ENCODE data around the gene SYCE3.
A peak's percentile ranks its signal among the peaks of the same experiment; 100 is the strongest.

SYCE3 gene

GRCh38 chr22:50504369-50505211 lies 58.1 kb downstream of the SYCE3 start:
- no peak overlapping the region for H3K27ac Mint-ChIP-seq
- H3K27me3 Mint-ChIP-seq (ENCODE audit: low read depth, poor library complexity) = peaks cover 2% of the 10 kb centered on the region
- no peaks in the 10 kb centered on the region for H3K36me3 Mint-ChIP-seq (ENCODE audit: low read depth)
- DNase-seq = no peak
- H3K9me3 Mint-ChIP-seq = no peaks in the 10 kb centered on the region
- H3K4me3 Mint-ChIP-seq = no peak overlapping the region
- TF ChIP-seq CTCF (IDR thresholded peaks at IDR 0.05) = no peak
- peaks cover 12% of the 10 kb centered on the region for H3K4me1 Mint-ChIP-seq

- Mint-ChIP-seq H3K27ac (no peak overlapping the region), H3K27me3 (ENCODE audit: low read depth, poor library complexity) (peaks cover 5% of the 10 kb centered on the region), H3K9me3 (no peaks in the 10 kb centered on the region), H3K4me3 (no peak overlapping the region), H3K36me3 (ENCODE audit: low read depth) (no peaks in the 10 kb centered on the region), H3K4me1 (peaks cover 6% of the 10 kb centered on the region)
- no peak for TF ChIP-seq CTCF (IDR thresholded peaks at IDR 0.05)
- no peak for DNase-seq
Observed at GRCh38 chr22:50503475-50504145, 59.1 kb downstream of the SYCE3 start.

- Mint-ChIP-seq H3K27me3 (ENCODE audit: low read depth, poor library complexity) (peaks cover 5% of the 10 kb centered on the region), H3K36me3 (ENCODE audit: low read depth) (no peaks in the 10 kb centered on the region)
Observed at GRCh38 chr22:50502628-50503474, 59.9 kb downstream of the SYCE3 start.

GRCh38 chr22:50502096-50502495 lies 60.6 kb downstream of the SYCE3 start:
- H3K4me3 Mint-ChIP-seq = no peak overlapping the region
- peaks cover 5% of the 10 kb centered on the region for H3K27me3 Mint-ChIP-seq (ENCODE audit: low read depth, poor library complexity)
- H3K9me3 Mint-ChIP-seq = no peaks in the 10 kb centered on the region
- peaks cover 16% of the 10 kb centered on the region for H3K4me1 Mint-ChIP-seq
- DNase-seq = no peak
- H3K27ac Mint-ChIP-seq = no peak overlapping the region
- no peak for TF ChIP-seq CTCF (IDR thresholded peaks at IDR 0.05)
- no peaks in the 10 kb centered on the region for H3K36me3 Mint-ChIP-seq (ENCODE audit: low read depth)

More at GRCh38 chr22:50502628-50503474, 59.9 kb downstream of the SYCE3 start:
- peaks cover 11% of the 10 kb centered on the region for H3K4me1 Mint-ChIP-seq
- H3K27ac Mint-ChIP-seq = peak overlapping the region; percentile 48
- no peaks in the 10 kb centered on the region for H3K9me3 Mint-ChIP-seq
- no peak overlapping the region for H3K4me3 Mint-ChIP-seq
- DNase-seq = no peak
- no peak for TF ChIP-seq CTCF (IDR thresholded peaks at IDR 0.05)
